GM19239 (cell line): Measurements from ENCODE around the gene GRIK4.

Experiments used
- DNase-seq: peaks from one replicate; pipeline ENCODE4 v3.0.0; 2011; ENCODE audit warnings: low spot score; ENCODE audit not compliant: insufficient read length
- FAIRE-seq: peaks from 2 replicates; lab custom pipeline; 2011; peaks lifted over from hg19 to GRCh38; lab: Jason Lieb, UNC

The GRIK4 gene

DNA sequence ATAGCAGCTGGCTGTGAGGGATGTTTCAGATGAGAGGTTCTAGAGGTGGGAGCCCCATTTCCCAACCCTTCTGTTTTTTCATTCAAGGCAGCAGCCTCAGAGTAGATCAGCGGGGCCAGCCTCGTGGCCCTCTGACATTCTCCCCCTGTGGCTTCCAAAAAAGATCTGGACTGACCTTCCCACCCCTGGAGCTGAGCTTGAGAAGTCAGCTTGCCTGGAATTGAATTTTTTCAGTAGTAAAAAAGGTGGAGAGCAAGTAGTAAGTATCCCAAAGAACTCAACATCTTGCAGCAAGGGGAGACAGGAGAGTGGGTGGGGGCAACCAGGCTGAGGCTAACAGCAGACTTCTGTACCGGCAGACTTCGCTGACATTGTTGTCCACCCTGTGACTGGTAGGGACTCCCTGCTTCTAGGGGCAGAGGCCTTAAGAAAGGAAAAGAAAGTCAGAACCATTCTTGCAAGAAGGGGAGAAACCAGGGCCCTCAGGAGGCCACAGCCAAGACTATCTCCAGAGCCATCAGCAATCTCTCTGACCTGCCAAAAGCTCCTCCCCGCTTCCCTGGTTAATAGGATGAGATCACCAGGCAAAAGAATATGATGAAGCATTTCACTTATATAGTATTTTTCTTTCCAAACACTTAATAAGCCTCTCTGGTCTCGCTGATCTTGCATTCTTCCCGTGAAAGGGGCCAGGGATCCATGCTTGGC, 2.0 kb upstream of the GRIK4 start:
- DNase-seq (no peak), FAIRE-seq (no peak)

DNA sequence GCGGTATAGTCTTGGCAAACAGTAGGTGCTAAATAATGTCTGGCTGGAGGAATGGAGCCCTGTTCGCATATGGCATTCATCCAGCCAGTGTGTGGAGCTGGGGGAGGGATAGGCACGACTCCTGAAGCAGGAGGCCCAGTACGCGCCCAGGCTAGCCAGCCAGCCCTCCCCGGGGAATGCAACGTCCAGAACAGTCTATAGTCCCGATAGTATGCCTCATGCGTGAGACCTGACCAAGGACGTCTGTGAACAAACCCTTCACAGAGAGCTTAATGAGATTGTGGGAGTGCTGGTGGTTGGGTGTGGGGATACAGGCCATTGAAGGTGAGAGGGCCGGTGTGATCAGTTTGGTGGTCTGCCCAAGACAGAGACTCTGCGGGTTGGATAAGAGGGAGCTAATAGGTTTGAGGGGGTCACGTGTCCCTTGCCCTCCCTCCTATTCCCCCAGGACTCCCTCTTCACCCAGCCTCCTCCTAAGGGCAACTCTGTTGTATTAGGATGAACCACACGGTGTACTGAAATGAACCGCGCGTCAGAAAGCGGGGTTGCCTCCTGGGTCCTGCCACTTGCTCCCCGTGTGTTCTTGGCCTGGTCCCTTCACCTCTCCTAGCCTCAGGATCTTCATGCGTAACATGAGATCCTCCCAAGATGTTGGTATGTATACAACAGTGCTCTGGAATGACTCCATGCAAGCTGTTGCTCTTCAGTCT, 987 bp upstream of the GRIK4 start:
- FAIRE-seq, result no peak
- no peak for DNase-seq

DNA sequence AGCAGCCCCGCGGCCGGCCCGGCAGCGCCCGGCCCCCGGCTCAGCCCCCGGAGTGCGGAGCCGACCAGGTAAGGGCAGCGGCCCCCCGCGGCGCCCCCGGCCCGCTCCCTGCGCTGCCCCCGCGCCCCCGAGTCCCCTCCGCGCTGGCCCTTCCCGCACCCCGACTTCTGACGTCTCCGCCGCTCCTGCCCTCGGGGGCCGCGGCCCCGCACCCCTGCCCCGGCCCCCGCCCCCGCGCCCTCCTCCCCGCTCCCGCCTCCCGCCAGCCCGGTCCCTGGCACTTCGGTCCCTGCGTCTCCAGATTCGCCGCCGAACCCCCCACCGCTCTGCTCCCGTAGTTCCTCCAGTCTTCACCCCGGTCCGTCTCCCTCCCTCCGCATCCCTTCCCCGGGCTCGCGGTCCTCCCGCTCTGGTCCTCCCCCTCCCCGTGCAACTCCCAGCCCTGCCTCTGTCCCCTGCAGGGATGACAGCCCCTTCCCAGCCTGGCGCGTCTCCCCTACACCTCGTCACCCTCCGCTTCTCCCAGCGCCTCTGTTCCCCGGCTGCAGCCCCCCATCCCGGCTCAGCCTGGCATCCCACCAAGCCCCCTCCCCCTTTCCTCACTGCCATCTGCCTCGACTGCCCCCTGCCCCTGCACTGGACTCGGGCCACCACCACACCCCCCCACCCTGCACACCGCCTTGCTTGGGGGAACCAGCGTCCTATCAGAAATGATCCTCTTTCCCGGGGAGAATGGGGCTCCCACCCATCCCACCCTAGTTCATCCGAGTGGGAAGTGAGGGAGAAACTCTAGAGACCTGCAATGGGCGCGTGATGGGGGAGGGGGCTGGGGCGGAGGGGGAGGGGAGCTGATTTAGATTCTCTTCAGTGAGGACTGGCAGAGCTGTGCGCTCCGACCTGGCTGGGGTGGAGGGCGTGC, 531 bp downstream of the GRIK4 start:
- DNase-seq (no peak), FAIRE-seq (no peak)

GRCh38 chr11:120512739-120513435, 1.3 kb downstream of the GRIK4 start:
- no peak for DNase-seq

GRCh38 chr11:120513436-120514315, 2.1 kb downstream of the GRIK4 start:
- FAIRE-seq, result no peak
- no peak for DNase-seq

More at GRCh38 chr11:120512739-120513435, 1.3 kb downstream of the GRIK4 start:
- FAIRE-seq, result no peak

- DNase-seq, result no peak
- no peak for FAIRE-seq
Observed at GRCh38 chr11:120514541-120515121, 3.1 kb downstream of the GRIK4 start.

DNA sequence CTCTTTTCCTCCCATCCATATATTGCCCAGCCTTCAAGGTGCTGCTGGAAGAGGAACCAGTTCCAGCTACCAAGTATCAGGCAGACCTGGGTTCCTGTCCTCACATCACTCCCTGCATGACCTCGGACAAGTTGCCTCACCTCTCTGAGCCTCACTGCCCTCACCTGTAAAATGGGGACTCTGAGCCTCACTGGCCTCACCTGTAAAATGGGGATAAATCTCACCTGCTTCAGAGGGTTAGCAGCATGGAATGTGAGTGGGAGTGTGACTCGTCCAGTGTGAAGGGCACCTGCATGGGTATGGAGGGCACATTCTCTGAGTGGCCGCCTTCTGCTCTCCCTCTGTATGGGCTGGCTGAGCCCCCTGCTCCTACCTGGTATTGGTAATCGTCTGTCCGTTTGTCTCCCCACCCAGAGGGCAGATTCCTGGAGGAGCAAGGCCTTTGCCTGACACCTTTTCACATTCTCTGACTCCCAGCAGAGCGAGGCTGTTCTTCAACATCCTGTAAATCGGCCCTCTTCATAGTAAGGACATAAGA, 3.7 kb downstream of the GRIK4 start:
- FAIRE-seq (no peak), DNase-seq (no peak)

GRCh38 chr11:120516461-120517389, 5.2 kb downstream of the GRIK4 start:
- FAIRE-seq, result no peak
- no peak for DNase-seq

DNA sequence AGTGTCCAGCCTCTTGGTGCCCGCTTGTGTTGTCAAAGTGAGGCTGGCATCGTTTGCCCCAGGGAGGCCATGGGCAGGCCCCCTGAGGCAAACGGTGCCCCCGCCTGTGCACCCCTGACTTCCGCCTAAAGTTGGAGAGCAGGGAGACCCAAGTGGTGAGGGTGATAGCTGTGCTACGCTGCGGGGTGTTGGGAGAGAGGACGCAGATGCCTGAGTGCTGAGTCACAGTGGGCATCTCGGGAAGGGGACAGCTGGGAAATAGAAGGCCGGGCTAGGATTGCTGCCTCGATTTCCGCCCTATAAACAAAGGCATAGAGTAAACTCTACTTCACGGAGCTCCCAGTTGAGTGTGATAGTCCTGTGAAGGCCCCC, 5.8 kb downstream of the GRIK4 start:
- DNase-seq (no peak), FAIRE-seq (no peak)

DNA sequence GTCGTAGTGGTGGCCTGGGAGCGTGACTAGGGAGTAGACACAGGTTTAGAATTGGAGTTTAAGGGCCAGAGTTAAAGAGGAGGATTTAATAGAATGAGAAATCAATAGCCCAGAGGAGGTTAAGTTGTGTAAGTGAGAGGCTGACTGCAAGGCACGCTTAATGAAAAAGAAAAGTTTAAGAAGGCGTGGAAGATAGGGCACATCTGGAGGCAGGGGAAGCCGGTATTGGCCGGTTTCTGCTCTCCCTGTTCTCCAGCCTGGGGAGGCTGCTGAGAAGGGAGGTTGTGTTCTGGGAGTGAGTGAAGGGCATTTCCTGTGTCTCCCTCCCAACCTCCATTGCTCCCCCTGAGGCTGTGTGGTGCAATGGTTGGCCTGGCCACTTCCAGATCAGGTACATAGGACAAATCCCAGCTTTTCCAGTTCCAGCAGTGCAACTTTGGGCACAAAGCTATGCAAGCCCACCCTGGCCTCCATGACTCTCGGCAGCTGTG, 6.3 kb downstream of the GRIK4 start:
- FAIRE-seq, result no peak
- DNase-seq, result no peak

GRCh38 chr11:120518356-120518755, 6.8 kb downstream of the GRIK4 start:
- DNase-seq (no peak), FAIRE-seq (no peak)

DNA sequence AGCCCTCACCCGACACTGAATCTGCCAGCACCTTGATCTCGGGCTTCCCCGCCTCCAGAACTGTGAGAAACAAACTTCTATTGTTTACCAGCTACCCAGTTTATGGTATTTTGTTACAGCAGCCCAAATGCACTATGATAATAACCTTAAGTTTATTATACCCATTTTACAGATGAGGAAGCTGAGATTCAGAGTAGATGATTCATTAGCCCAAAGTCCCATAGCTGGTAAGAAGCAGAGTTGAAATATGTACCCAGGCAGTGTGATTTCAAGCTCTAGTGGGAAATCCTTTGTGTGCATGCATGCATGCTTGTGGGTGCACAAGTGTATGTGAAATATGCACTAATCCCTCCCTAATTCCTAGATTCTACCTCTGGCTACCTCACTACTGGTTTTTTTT, 7.9 kb downstream of the GRIK4 start:
- DNase-seq, result no peak
- FAIRE-seq, result no peak

DNA sequence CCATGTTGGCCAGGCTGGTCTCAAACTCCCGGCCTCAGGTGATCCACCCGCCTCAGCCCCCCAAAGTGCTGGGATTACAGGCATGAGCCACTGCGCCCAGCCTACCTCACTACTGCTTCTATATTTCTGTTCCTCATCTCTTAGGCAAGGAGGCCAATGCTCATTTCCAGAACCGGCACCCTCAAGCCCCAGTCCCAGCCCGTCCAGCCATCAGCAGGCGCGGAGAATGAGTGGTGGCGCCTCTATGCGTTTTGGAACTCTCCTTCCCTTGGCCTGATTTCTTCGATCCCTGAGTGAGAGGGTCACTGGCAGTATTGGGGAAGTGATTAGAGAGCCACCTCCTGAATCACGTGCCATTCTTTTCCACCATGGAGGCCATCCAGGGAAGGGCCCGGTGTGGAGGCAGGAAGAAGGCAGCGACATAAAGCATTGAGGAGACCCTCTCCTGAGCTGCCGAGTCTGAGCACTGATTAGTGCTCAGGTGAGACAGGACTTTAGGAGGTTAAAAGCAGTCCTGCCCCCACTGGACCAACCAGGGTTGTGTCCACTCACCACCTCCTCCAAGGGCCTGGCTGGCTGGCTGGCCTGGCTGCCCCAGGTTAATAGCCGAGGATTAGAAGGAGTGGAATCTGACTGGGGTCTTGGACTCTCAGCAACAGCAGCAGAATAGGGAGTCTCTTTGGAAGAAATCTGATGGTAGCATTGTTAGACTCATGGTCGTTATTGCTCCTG, 8.7 kb downstream of the GRIK4 start:
- DNase-seq, result no peak
- FAIRE-seq, result no peak

- no peak for DNase-seq
- FAIRE-seq, result no peak
Observed at GRCh38 chr11:120521176-120521575, 9.6 kb downstream of the GRIK4 start.

DNA sequence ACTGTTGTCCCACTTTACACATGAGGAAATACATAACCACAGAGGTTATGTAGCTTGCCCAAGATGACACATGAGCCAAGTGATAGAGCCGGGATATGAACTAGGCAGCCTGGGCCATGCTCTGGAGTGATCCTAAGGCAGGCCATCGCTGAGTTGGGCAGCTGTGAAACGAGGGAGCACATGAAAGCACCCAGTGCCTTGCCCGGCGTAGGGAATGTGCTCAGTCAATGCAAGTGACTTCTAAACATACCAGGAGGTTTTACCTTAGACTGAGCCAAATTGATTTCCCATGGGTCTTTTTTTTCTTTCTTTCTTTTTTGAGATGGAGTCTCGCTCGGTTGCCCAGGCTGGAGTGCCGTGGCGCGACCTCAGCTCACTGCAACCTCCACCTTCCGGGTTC, 10.5 kb downstream of the GRIK4 start:
- no peak for FAIRE-seq

GRCh38 chr11:120522736-120523135, 11.2 kb downstream of the GRIK4 start:
- FAIRE-seq (no peak), DNase-seq (no peak)

More for the DNA sequence above, 10.5 kb downstream of the GRIK4 start:
- DNase-seq, result no peak

DNA sequence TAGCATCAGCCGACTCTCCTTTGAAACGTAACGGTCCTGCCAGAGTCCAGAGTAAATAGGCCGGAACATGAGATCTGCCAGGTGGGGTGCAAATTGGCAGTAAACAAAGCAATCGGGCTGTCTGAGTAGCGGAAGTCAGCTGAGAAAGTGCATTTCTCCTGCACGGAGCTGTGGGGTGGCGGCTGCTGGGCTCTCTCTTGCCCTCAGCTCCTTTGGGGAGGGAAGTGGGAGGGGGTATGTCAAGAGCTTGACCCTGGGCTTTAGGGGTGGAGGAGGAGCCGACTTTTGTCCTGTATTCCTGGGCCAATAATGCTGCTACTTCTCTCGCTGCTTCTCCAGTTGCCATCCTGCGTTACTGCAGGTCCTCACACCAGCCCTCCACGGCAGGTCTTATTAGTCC, 11.6 kb downstream of the GRIK4 start:
- DNase-seq (no peak), FAIRE-seq (no peak)
